ENCODE measurements around the gene SEC16A.

DNA sequence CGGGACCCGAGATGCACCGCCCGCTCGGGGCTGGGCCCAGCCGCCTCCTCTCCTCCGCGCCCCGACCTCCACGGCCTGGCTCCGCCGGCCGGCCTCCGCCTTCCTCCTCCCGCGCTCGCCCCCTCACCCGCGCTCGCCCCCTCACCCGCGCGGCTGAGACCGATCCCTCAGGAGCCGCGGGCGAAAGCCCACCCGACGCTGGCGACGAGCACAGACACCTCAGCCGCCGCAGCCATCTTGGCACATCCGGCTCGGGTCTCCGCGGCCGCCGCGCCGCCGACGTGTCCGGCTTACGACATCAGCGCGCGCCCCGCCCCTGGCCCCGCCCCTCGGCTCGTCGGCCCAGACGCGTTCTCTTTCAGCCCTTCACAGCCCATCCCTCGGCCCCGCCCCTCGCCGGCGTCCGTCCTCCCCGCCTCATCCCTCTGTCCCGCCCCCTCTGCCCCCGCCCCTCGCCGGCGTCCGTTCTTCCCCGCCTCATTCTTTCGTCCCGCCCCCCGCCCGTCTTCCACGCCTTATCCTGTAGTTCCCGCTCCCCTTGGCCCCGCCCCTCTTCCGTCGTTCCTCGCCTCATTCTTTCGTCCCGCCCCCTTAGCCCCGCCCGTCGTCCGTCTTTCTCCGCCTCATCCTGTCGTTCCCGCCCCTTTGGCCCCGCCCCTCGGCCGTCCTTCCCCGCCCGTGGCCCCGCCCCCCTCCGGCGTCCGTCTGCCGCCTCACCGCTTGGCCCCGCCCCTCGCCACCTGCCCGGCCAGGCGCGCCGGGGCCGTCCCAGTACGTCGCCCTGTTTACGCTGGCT is at the start of gene SEC16A:
- TF ChIP-seq, protein P1, sequence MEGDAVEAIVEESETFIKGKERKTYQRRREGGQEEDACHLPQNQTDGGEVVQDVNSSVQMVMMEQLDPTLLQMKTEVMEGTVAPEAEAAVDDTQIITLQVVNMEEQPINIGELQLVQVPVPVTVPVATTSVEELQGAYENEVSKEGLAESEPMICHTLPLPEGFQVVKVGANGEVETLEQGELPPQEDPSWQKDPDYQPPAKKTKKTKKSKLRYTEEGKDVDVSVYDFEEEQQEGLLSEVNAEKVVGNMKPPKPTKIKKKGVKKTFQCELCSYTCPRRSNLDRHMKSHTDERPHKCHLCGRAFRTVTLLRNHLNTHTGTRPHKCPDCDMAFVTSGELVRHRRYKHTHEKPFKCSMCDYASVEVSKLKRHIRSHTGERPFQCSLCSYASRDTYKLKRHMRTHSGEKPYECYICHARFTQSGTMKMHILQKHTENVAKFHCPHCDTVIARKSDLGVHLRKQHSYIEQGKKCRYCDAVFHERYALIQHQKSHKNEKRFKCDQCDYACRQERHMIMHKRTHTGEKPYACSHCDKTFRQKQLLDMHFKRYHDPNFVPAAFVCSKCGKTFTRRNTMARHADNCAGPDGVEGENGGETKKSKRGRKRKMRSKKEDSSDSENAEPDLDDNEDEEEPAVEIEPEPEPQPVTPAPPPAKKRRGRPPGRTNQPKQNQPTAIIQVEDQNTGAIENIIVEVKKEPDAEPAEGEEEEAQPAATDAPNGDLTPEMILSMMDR (conservative IDR thresholded peaks at IDR 0.05 in 1 of 2, IDR thresholded peaks at IDR 0.05 in 1 of 2; ENCODE audit: extremely low read depth in 1 of 2, insufficient read depth in 1 of 2, low read depth in 1 of 2, low read length in 2 of 2): no peak
- TF ChIP-seq EZH2 (IDR thresholded peaks at IDR 0.05; ENCODE audit: borderline replicate concordance, low read length): no peak
